ENCODE measurements around the gene FAM174C. TPM values are rescaled to one million over a fixed set of nuclear protein-coding genes. Genes with fewer than 3 reads are reported as not detected.

The FAM174C gene
- total RNA-seq, 1 donor from 2014 or later: 64.8 TPM

DNA sequence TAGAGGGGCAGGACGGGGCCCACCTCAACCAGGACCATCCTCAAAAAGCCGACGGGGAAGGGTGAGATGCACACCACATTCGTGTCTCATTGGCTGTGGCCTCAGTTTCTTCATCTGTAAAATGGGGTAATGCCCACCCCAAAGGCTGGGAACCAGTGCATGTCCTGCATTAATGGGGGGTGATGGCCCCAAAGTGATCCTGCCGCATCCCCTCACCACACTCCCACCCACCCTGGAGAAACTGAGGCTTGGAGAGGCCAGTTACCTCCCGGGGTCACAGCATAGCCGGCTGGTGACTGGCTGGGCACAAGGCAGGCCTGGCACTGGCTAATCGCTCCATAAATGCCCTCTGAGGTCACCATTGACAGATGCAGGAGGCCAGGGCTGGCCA lies 27.6 kb upstream of the FAM174C start:
- Histone ChIP-seq H3K4me3 (peak overlapping the region; percentile 79 to 85), H3K27me3 (no peaks in the 10 kb centered on the region), H3K27ac (peak overlapping the region; percentile 100), H3K36me3 (no peaks in the 10 kb centered on the region), H3K9me3 (no peaks in the 10 kb centered on the region), H3K4me1 (peaks cover 62% of the 10 kb centered on the region)
- TF ChIP-seq CTCF (IDR thresholded peaks at IDR 0.05) (no peak), POLR2A (IDR thresholded peaks at IDR 0.05) (no peak), POLR2AphosphoS5 (IDR thresholded peaks at IDR 0.05; ENCODE audit: insufficient read depth in 1 of 2, low read depth in 1 of 2) (no peak)
- intact Hi-C loops (cut with DNase I): loop anchor here (1.0 to 10.0 kb wide), 3 partner anchors 20 to 323 kb away; partner anchors contain the start of genes ARID3A, RNU6-2 and TMEM259
- no peak for DNase-seq (ENCODE audit: extremely low spot score in 2 of 2)

DNA sequence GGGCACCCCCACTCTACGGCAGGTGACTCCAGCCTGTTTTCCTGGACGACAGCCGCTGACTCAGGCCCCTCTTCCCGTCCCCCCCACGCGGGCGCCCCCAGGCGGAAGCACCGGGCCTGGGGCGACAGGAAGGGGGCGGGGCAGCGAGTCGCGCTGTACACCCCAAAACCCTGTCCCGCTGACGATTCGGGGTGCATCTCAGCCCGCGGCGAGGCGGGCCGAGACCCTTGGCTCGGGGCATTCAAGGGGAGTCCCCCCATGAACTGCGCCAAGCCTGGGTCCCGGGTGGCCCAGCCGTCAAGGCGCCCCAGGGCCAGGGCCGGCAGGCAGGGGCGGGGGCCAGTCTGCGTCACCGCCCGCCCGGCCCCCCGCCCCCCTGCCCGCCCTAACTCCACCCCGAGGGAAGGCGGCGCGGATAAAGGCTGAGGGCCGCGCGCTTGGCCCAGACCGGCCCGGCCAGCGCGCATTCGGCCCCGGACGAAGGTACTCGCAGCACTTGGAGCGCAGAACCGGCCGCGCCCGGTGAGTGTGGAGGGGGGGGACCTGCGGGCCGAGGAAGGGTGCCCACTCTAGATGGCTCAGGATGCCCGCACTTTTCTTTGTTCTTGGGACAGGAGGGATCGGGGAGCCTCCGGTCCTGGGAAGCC lies 27.1 kb upstream of the FAM174C start, which contains the start of gene MIDN:
TSS of gene MIDN (plus strand) at position 445 of the 647 bp plus-strand sequence. CDS start 1,714 bp downstream, outside the sequence.
- Histone ChIP-seq H3K4me1 (peaks cover 58% of the 10 kb centered on the region), H3K27me3 (no peaks in the 10 kb centered on the region), H3K4me3 (peak within 1 kb of the TSS; percentile 79 to 85), H3K36me3 (no peaks in the 10 kb centered on the region), H3K9me3 (no peaks in the 10 kb centered on the region), H3K27ac (peak within 1 kb of the TSS; percentile 100)
- DNase-seq (ENCODE audit: extremely low spot score in 2 of 2): no peak
- TF ChIP-seq POLR2AphosphoS5 (IDR thresholded peaks at IDR 0.05; ENCODE audit: insufficient read depth in 1 of 2, low read depth in 1 of 2) (peak; percentile 28 to 88), CTCF (IDR thresholded peaks at IDR 0.05) (peak in 1 of 3 experiments; percentile 9), POLR2A (IDR thresholded peaks at IDR 0.05) (peak in 1 of 2 donors; percentile 89)
- intact Hi-C loops (cut with DNase I): loop anchor here (1.0 to 10.0 kb wide), 3 partner anchors 19 to 323 kb away; partner anchors contain the start of genes ARID3A, RNU6-2 and TMEM259

DNA sequence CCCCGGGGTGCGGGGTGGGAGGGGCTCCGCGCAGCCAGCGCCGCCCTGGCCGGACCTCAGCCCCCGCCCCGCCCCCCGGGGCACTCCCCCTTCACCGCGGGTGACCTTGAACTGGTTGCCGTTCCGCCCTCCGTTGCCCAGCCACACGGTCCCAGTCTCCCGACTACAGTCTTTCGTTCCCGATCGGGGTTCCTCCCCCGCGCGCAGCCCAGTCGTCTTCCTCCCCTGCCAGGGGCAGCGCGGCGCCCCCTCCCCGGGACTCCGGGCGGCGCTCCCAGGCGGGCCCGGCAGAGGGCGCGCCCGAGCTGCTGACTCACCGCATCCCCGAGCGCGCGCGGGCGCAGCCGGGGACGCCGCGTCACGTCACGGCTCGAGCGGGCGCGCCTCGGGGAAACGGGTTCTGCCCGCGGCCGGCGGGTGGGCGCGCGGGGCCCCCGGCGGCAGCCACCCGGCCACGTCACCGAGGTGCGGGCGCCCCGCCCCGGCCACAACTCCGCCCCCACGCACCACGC lies 26.5 kb upstream of the FAM174C start:
- TF ChIP-seq POLR2AphosphoS5 (IDR thresholded peaks at IDR 0.05; ENCODE audit: insufficient read depth in 1 of 2, low read depth in 1 of 2): no peak
- TF ChIP-seq CTCF (IDR thresholded peaks at IDR 0.05): peak; percentile 71 to 94 (median 73)
- Histone ChIP-seq H3K27ac (peak overlapping the region; percentile 100), H3K4me1 (peaks cover 58% of the 10 kb centered on the region), H3K36me3 (peaks cover 0 to 1% of the 10 kb centered on the region in 2 donors), H3K27me3 (no peaks in the 10 kb centered on the region), H3K4me3 (peak overlapping the region; percentile 79 to 85), H3K9me3 (no peaks in the 10 kb centered on the region)
- intact Hi-C loops (cut with DNase I): loop anchor here (1.0 to 10.0 kb wide), 3 partner anchors 18 to 324 kb away; partner anchors contain the start of genes ARID3A, RNU6-2 and TMEM259
- DNase-seq (ENCODE audit: extremely low spot score in 2 of 2): no peak

- Histone ChIP-seq H3K4me3 (peak overlapping the region; percentile 79 to 85), H3K27me3 (no peaks in the 10 kb centered on the region), H3K4me1 (peaks cover 58% of the 10 kb centered on the region), H3K27ac (peak overlapping the region; percentile 100), H3K9me3 (no peaks in the 10 kb centered on the region), H3K36me3 (peaks cover 0 to 7% of the 10 kb centered on the region in 2 donors)
- DNase-seq (ENCODE audit: extremely low spot score in 2 of 2): no peak
- intact Hi-C loops (cut with DNase I): loop anchor here (5.0 to 10.0 kb wide), 2 partner anchors 227 to 325 kb away; partner anchors contain the start of genes ARID3A, RNU6-2 and TMEM259
- TF ChIP-seq POLR2AphosphoS5 (IDR thresholded peaks at IDR 0.05; ENCODE audit: insufficient read depth in 1 of 2, low read depth in 1 of 2): peak; percentile 25 to 86
- no peak for TF ChIP-seq CTCF (IDR thresholded peaks at IDR 0.05)
- peak; percentile 37 to 98 for TF ChIP-seq POLR2A (IDR thresholded peaks at IDR 0.05)
Observed at GRCh38 chr19:1249298-1249989, 25.9 kb upstream of the FAM174C start.

Measured in vagina (tissue), 2 donors.